Testis (tissue), 3 donors: Measurements from ENCODE around the gene RIC3. TPM values are rescaled to one million over a fixed set of nuclear protein-coding genes. Genes with fewer than 3 reads are reported as not detected.

Source experiments
- DNase-seq: peaks from one replicate; pipeline ENCODE4 v3.0.0-alpha.2; 2019
- H3K27ac ChIP-seq, 2 donors: fragments of 200-600 bp; sonication (generic); one replicate each; pipeline ENCODE4 v1.5.1; 2019
- H3K27me3 ChIP-seq: fragments of 200-600 bp; sonication (generic); one replicate; pipeline ENCODE4 v1.5.1; 2019
- H3K36me3 ChIP-seq: fragments of 200-600 bp; sonication (generic); one replicate; pipeline ENCODE4 v1.5.1; 2017; ENCODE audit warnings: low read depth; ENCODE audit errors: missing control alignments
- H3K4me1 ChIP-seq: fragments of 200-600 bp; sonication (generic); one replicate; pipeline ENCODE4 v1.5.1; 2019
- H3K4me3 ChIP-seq, 2 donors: fragments of 200-600 bp; sonication (generic); one replicate each; pipeline ENCODE4 v1.5.1; 2017 to 2019
- H3K9me3 ChIP-seq: fragments of 200-600 bp; sonication (generic); one replicate; pipeline ENCODE4 v1.5.1; 2017
- CTCF ChIP-seq, 3 experiments: fragments of 450-650 bp in 2 of 3; fragments of 200-600 bp in 1 of 3; sonication (generic) in 1 of 3; IDR thresholded peaks; one replicate each; pipeline ENCODE4 v1.5.1; 2016 to 2019; ENCODE audit warnings: antibody characterized with exemption in 3 of 3, mild to moderate bottlenecking in 2 of 3, moderate library complexity in 1 of 3
- POLR2A ChIP-seq: fragments of 450-650 bp; IDR thresholded peaks from one replicate; pipeline ENCODE4 v1.6.1; 2017; ENCODE audit warnings: antibody characterized with exemption, mild to moderate bottlenecking, moderate library complexity
- WGBS, 2 donors: methylation state at CpG; one replicate each; pipeline ENCODE4 v1.1.5; 2018; 5-methylcytosine and 5-hydroxymethylcytosine counted together
- intact Hi-C: fragments of 100-400 bp; cut with DNase I; formaldehyde crosslinking; loops from one replicate; pipeline ENCODE4 v1.15.1; 2023; ENCODE audit warnings: low total_unique reads
- polyA plus RNA-seq: library from polyadenylated mRNA; stranded (reverse); fragments of 350-450 nt; fragmentation: Illumina TruSeq; extraction: RNeasy Lipid Tissue Mini Kit (QIAGEN cat#74804); gene quantifications from one replicate; pipeline ENCODE4 v1.2.3, GENCODE V29; 2014; ENCODE audit warnings: low read depth, low replicate concordance; ENCODE audit not compliant: insufficient read depth
- total RNA-seq, 2 donors: library from RNA; depleted of rRNA; stranded (reverse); fragments of >200 nt; gene quantifications; one replicate each; pipeline ENCODE4 v1.2.3, GENCODE V29; 2016

Gene RIC3
- total and polyA plus RNA-seq, 3 donors from 2014 or later, result 18.7 to 48.6 (median 42.3) TPM

GRCh38 chr11:8107642-8108041 is 61.2 kb downstream of the RIC3 start:
- no peak overlapping the region for H3K4me3 ChIP-seq
- no peaks in the 10 kb centered on the region for H3K36me3 ChIP-seq
- no peak overlapping the region for H3K27ac ChIP-seq
- intact Hi-C loops, result no loop called here
- no peak for DNase-seq
- H3K27me3 ChIP-seq, result no peaks in the 10 kb centered on the region
- no peaks in the 10 kb centered on the region for H3K9me3 ChIP-seq
- H3K4me1 ChIP-seq, result no peaks in the 10 kb centered on the region
- WGBS, 2 donors, result 90 to 94% methylated on average over 5 of the region's 5 CpGs
- TF ChIP-seq CTCF (IDR thresholded peaks at IDR 0.05), result no peak
- no peak for TF ChIP-seq POLR2A

GRCh38 chr11:8106679-8107078 is 62.1 kb downstream of the RIC3 start:
- Histone ChIP-seq H3K27ac (no peak overlapping the region), H3K4me1 (no peaks in the 10 kb centered on the region), H3K9me3 (no peaks in the 10 kb centered on the region), H3K36me3 (no peaks in the 10 kb centered on the region), H3K27me3 (no peaks in the 10 kb centered on the region), H3K4me3 (no peak overlapping the region)
- 81 to 96% methylated on average over 2 of the region's 2 CpGs for WGBS, 2 donors
- DNase-seq, result no peak
- intact Hi-C loops, result no loop called here
- TF ChIP-seq CTCF (IDR thresholded peaks at IDR 0.05) (no peak), POLR2A (no peak)

- no peaks in the 10 kb centered on the region for H3K27me3 ChIP-seq
- no peaks in the 10 kb centered on the region for H3K9me3 ChIP-seq
- intact Hi-C loops, result no loop called here
- WGBS, 2 donors, result 56 to 73% methylated on average over 3 of the region's 3 CpGs
- no peaks in the 10 kb centered on the region for H3K36me3 ChIP-seq
- H3K27ac ChIP-seq, result no peak overlapping the region
- no peak for DNase-seq
- no peak overlapping the region for H3K4me3 ChIP-seq
- no peaks in the 10 kb centered on the region for H3K4me1 ChIP-seq
- TF ChIP-seq CTCF (IDR thresholded peaks at IDR 0.05), result no peak
- TF ChIP-seq POLR2A, result no peak
Observed at GRCh38 chr11:8105666-8106065, 63.2 kb downstream of the RIC3 start.

DNA sequence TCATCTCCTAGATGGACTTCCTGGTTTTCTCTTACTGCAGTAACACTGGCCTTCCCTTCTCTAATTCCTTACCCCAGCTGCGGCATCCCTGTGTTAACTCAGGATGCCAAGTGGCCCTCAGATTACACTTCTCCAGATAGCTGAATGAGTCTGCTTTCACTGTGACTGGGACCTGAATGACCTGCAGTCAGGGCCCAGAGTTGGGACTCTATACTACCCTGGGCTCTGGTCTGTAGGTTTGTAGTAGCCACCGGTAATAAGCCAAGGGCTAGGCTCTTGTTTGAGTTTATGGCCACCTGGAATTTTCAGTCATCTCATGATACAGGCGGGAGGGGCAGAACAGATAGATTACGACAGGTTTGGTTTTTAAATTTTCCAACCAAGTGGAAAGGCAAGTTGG is 63.7 kb downstream of the RIC3 start:
- TF ChIP-seq CTCF (IDR thresholded peaks at IDR 0.05) (no peak), POLR2A (no peak)
- Histone ChIP-seq H3K27me3 (no peaks in the 10 kb centered on the region), H3K4me1 (no peaks in the 10 kb centered on the region), H3K9me3 (no peaks in the 10 kb centered on the region), H3K36me3 (no peaks in the 10 kb centered on the region), H3K27ac (no peak overlapping the region), H3K4me3 (no peak overlapping the region)
- DNase-seq, result no peak
- WGBS, 2 donors, result 88 to 90% methylated on average over 4 of the region's 4 CpGs
- intact Hi-C loops, result no loop called here

DNA sequence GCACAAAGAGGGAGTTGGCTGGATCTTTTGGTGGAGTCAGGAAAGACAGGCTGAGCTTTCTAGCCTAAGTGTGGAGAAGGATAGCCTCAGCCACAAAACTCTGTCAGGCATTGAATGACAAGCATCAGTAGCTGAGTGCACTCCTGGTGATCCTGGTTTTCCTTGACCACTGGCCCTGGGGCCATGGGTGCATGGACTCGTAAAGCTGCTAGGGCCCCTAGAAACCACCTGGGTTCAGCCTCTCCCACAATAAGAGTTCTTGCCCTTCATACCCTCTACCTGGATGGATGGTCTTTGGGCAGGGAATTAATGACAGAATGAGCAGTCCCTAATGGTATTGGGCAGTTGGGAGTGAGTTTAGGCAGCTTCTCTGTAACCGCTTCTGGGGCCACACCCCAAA is 64.9 kb downstream of the RIC3 start:
- no peaks in the 10 kb centered on the region for H3K4me1 ChIP-seq
- intact Hi-C loops, result no loop called here
- TF ChIP-seq CTCF (IDR thresholded peaks at IDR 0.05) (no peak), POLR2A (no peak)
- no peak overlapping the region for H3K4me3 ChIP-seq
- no peak overlapping the region for H3K27ac ChIP-seq
- no peaks in the 10 kb centered on the region for H3K9me3 ChIP-seq
- DNase-seq, result no peak
- no peaks in the 10 kb centered on the region for H3K36me3 ChIP-seq
- 90 to 92% methylated on average over 2 of the region's 2 CpGs for WGBS, 2 donors
- no peaks in the 10 kb centered on the region for H3K27me3 ChIP-seq
